ENCODE measurements around the gene MAP7D1.

Gene MAP7D1

GRCh38 chr1:36172017-36172747, 16.2 kb downstream of the MAP7D1 start:
- Histone ChIP-seq H3K4me2 (ENCODE audit: low read depth, low read length, poor library complexity, severe bottlenecking) (no peak overlapping the region), H3K27me3 (ENCODE audit: low read length) (no peaks in the 10 kb centered on the region), H3K79me2 (ENCODE audit: insufficient read depth, low read length) (peaks cover 10% of the 10 kb centered on the region), H3K4me3 (ENCODE audit: insufficient read depth, low read length, poor library complexity, severe bottlenecking) (no peak overlapping the region), H3K9ac (ENCODE audit: low read length) (no peak overlapping the region), H3K36me3 (ENCODE audit: low read length) (no peaks in the 10 kb centered on the region), H3K27ac (ENCODE audit: low read depth, low read length) (no peak overlapping the region), H4K20me1 (ENCODE audit: low read depth, low read length) (no peaks in the 10 kb centered on the region), H3F3A (ENCODE audit: insufficient read depth) (no peaks in the 10 kb centered on the region), H3K9me3 (ENCODE audit: insufficient read depth, low read length) (no peaks in the 10 kb centered on the region), H3K9me2 (replicated peaks; ENCODE audit: insufficient read depth, low read length) (no peaks in the 10 kb centered on the region), H2AFZ (ENCODE audit: low read depth, low read length, severe bottlenecking) (no peak overlapping the region)
- no peak for TF ChIP-seq EZH2phosphoT487 (conservative IDR thresholded peaks at IDR 0.05; ENCODE audit: low read length)
- no peak for TF ChIP-seq CTCF (IDR thresholded peaks at IDR 0.05; ENCODE audit: insufficient read depth, low read length, poor library complexity, severe bottlenecking)

GRCh38 chr1:36172983-36173382, 17.0 kb downstream of the MAP7D1 start:
- Histone ChIP-seq H2AFZ (ENCODE audit: low read depth, low read length, severe bottlenecking) (no peak overlapping the region), H3K9me2 (replicated peaks; ENCODE audit: insufficient read depth, low read length) (no peaks in the 10 kb centered on the region), H3F3A (ENCODE audit: insufficient read depth) (no peaks in the 10 kb centered on the region), H3K4me2 (ENCODE audit: low read depth, low read length, poor library complexity, severe bottlenecking) (no peak overlapping the region), H3K27ac (ENCODE audit: low read depth, low read length) (no peak overlapping the region), H3K27me3 (ENCODE audit: low read length) (no peaks in the 10 kb centered on the region), H4K20me1 (ENCODE audit: low read depth, low read length) (no peaks in the 10 kb centered on the region), H3K36me3 (ENCODE audit: low read length) (no peaks in the 10 kb centered on the region), H3K4me3 (ENCODE audit: insufficient read depth, low read length, poor library complexity, severe bottlenecking) (no peak overlapping the region), H3K9me3 (ENCODE audit: insufficient read depth, low read length) (no peaks in the 10 kb centered on the region), H3K9ac (ENCODE audit: low read length) (no peak overlapping the region), H3K79me2 (ENCODE audit: insufficient read depth, low read length) (peaks cover 5% of the 10 kb centered on the region; the same call in 1 of the 2 replicates)
- TF ChIP-seq CTCF (IDR thresholded peaks at IDR 0.05; ENCODE audit: insufficient read depth, low read length, poor library complexity, severe bottlenecking) (no peak), EZH2phosphoT487 (conservative IDR thresholded peaks at IDR 0.05; ENCODE audit: low read length) (no peak)

- TF ChIP-seq EZH2phosphoT487 (conservative IDR thresholded peaks at IDR 0.05; ENCODE audit: low read length) (no peak), CTCF (IDR thresholded peaks at IDR 0.05; ENCODE audit: insufficient read depth, low read length, poor library complexity, severe bottlenecking) (no peak)
- Histone ChIP-seq H3K27ac (ENCODE audit: low read depth, low read length) (peak overlapping the region; percentile 43; the same call in 1 of the 2 replicates), H2AFZ (ENCODE audit: low read depth, low read length, severe bottlenecking) (no peak overlapping the region), H3K36me3 (ENCODE audit: low read length) (no peaks in the 10 kb centered on the region), H3K9me3 (ENCODE audit: insufficient read depth, low read length) (no peaks in the 10 kb centered on the region), H3K4me3 (ENCODE audit: insufficient read depth, low read length, poor library complexity, severe bottlenecking) (no peak overlapping the region), H3F3A (ENCODE audit: insufficient read depth) (no peaks in the 10 kb centered on the region), H3K4me2 (ENCODE audit: low read depth, low read length, poor library complexity, severe bottlenecking) (no peak overlapping the region), H3K9ac (ENCODE audit: low read length) (no peak overlapping the region), H3K9me2 (replicated peaks; ENCODE audit: insufficient read depth, low read length) (no peaks in the 10 kb centered on the region), H3K27me3 (ENCODE audit: low read length) (no peaks in the 10 kb centered on the region), H4K20me1 (ENCODE audit: low read depth, low read length) (no peaks in the 10 kb centered on the region), H3K79me2 (ENCODE audit: insufficient read depth, low read length) (no peaks in the 10 kb centered on the region)
Measured at GRCh38 chr1:36174713-36175112, 18.8 kb downstream of the MAP7D1 start.

Data from SU-DHL-6 (cell line).